HEK293T (cell line): ENCODE data around the gene BMPR2.

Source experiments
- BHLHE40 ChIP-seq: fragments of 450-650 bp; IDR thresholded peaks from 2 replicates; pipeline ENCODE4 v1.6.1; 2016; ENCODE audit warnings: mild to moderate bottlenecking, moderate library complexity, borderline replicate concordance
- CTBP1 ChIP-seq: fragments of 450-650 bp; IDR thresholded peaks from 2 replicates; pipeline ENCODE4 v1.6.1; 2016; ENCODE audit warnings: borderline replicate concordance
- ELF4 ChIP-seq: fragments of 450-650 bp; IDR thresholded peaks from 2 replicates; pipeline ENCODE4 v1.6.1; 2017; ENCODE audit warnings: antibody characterized with exemption
- FOXA1 ChIP-seq: fragments of 450-650 bp; IDR thresholded peaks from 2 replicates; pipeline ENCODE4 v1.6.1; 2016; ENCODE audit warnings: mild to moderate bottlenecking
- FOXK2 ChIP-seq: fragments of 450-650 bp; IDR thresholded peaks from 2 replicates; pipeline ENCODE4 v1.6.1; 2016; ENCODE audit warnings: mild to moderate bottlenecking
- FOXM1 ChIP-seq: fragments of 450-650 bp; IDR thresholded peaks from 2 replicates; pipeline ENCODE4 v1.6.1; 2017; ENCODE audit warnings: mild to moderate bottlenecking, borderline replicate concordance
- HDGF ChIP-seq: fragments of 450-650 bp; IDR thresholded peaks from 2 replicates; pipeline ENCODE4 v1.6.1; 2017; ENCODE audit warnings: antibody characterized with exemption, borderline replicate concordance
- L3MBTL2 ChIP-seq: fragments of 450-650 bp; conservative IDR thresholded peaks from 2 replicates; pipeline ENCODE4 v1.6.1; 2016; ENCODE audit warnings: mild to moderate bottlenecking
- SP1 ChIP-seq: fragments of 450-650 bp; IDR thresholded peaks from 2 replicates; pipeline ENCODE4 v1.6.1; 2017
- SUZ12 ChIP-seq: fragments of 450-650 bp; IDR thresholded peaks from 2 replicates; pipeline ENCODE4 v1.6.1; 2016; ENCODE audit warnings: mild to moderate bottlenecking
- ZNF384 ChIP-seq: fragments of 450-650 bp; IDR thresholded peaks from 2 replicates; pipeline ENCODE4 v1.6.1; 2016
- TF ChIP-seq, protein P1 (sequence below): fragments of 450-650 bp; IDR thresholded peaks from 2 replicates; pipeline ENCODE4 v1.6.1; 2016

DNA sequence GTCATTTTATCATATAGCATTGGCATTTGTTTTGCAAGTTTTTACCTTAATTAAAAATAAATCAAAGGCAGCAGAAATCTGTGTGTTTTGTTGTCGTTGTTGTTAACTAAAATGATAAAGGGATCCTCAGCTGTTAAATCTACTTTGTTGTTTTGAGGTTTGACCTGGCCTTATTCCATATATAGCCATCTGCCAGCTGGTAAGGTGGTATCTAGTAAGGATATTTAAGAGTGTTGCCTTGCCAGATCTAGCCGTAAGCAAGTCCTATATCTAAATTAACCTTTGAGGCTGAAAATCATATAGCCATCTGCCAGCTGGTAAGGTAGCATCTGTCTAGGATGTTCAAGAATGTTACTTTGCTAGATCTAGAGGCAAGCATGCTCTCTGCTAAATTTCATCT is 56.6 kb downstream of the BMPR2 start:
- no peak for TF ChIP-seq ZNF384
- TF ChIP-seq SP1: no peak
- no peak for TF ChIP-seq FOXM1
- TF ChIP-seq FOXA1: no peak
- TF ChIP-seq SUZ12: no peak
- TF ChIP-seq, protein P1, sequence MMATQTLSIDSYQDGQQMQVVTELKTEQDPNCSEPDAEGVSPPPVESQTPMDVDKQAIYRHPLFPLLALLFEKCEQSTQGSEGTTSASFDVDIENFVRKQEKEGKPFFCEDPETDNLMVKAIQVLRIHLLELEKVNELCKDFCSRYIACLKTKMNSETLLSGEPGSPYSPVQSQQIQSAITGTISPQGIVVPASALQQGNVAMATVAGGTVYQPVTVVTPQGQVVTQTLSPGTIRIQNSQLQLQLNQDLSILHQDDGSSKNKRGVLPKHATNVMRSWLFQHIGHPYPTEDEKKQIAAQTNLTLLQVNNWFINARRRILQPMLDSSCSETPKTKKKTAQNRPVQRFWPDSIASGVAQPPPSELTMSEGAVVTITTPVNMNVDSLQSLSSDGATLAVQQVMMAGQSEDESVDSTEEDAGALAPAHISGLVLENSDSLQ: no peak
- TF ChIP-seq CTBP1: no peak
- no peak for TF ChIP-seq BHLHE40
- TF ChIP-seq L3MBTL2: no peak
- no peak for TF ChIP-seq HDGF
- TF ChIP-seq ELF4: no peak
- TF ChIP-seq FOXK2: no peak
